GM23248 (cell line): ENCODE results near the gene TNFRSF13B.
"Not testable (repeated sequence)": the region's sequence is repeated elsewhere in the genome, so short reads cannot be mapped to it uniquely, and the experiment has no call there.

Experiments used
- EZH2 ChIP-seq: fragments of 200-600 bp; sonication (generic); IDR thresholded peaks from 2 replicates; pipeline ENCODE4 v1.6.1; 2018; ENCODE audit warnings: antibody characterized with exemption, mild to moderate bottlenecking; ENCODE audit not compliant: insufficient read depth, poor library complexity, severe bottlenecking
- EZH2phosphoT487 ChIP-seq: fragments of 200-600 bp; sonication (generic); IDR thresholded peaks from 2 replicates; pipeline ENCODE4 v1.6.1; 2018; ENCODE audit warnings: antibody characterized with exemption, moderate library complexity, mild to moderate bottlenecking, low read depth; ENCODE audit not compliant: insufficient read depth

GRCh38 chr17:16955011-16955410 is 16.9 kb downstream of the TNFRSF13B start:
- TF ChIP-seq EZH2, EZH2phosphoT487: not testable (repeated sequence)
